ENCODE data around the gene ERC1.
A peak's percentile ranks its signal among the peaks of the same experiment; 100 is the strongest.

The ERC1 gene

GRCh38 chr12:1527789-1528188 is 536.8 kb downstream of the ERC1 start:
- peaks cover 54% of the 10 kb centered on the region for H3K27me3 ChIP-seq (ENCODE audit: control insufficient read depth, insufficient read depth, low read length)
- H3K4me1 ChIP-seq (ENCODE audit: control insufficient read depth, insufficient read depth, low read length) = no peaks in the 10 kb centered on the region

GRCh38 chr12:1528791-1529190 is 537.8 kb downstream of the ERC1 start:
- H3K27me3 ChIP-seq (ENCODE audit: control insufficient read depth, insufficient read depth, low read length) = peaks cover 62% of the 10 kb centered on the region
- H3K9me3 ChIP-seq (ENCODE audit: control insufficient read depth, low read length) = no peaks in the 10 kb centered on the region
- no peak overlapping the region for H3K4me3 ChIP-seq (ENCODE audit: low read length)
- no peak overlapping the region for H3K9ac ChIP-seq (ENCODE audit: low read length)
- H3K36me3 ChIP-seq (ENCODE audit: control insufficient read depth, insufficient read depth, low read length) = no peaks in the 10 kb centered on the region
- H3K4me1 ChIP-seq (ENCODE audit: control insufficient read depth, insufficient read depth, low read length) = no peaks in the 10 kb centered on the region

More at GRCh38 chr12:1527789-1528188, 536.8 kb downstream of the ERC1 start:
- Histone ChIP-seq H3K4me3 (ENCODE audit: low read length) (no peak overlapping the region), H3K36me3 (ENCODE audit: control insufficient read depth, insufficient read depth, low read length) (no peaks in the 10 kb centered on the region), H3K9me3 (ENCODE audit: control insufficient read depth, low read length) (no peaks in the 10 kb centered on the region), H3K9ac (ENCODE audit: low read length) (no peak overlapping the region)

- Histone ChIP-seq H3K4me1 (ENCODE audit: control insufficient read depth, insufficient read depth, low read length) (no peaks in the 10 kb centered on the region), H3K27me3 (ENCODE audit: control insufficient read depth, insufficient read depth, low read length) (peaks cover 67% of the 10 kb centered on the region), H3K9ac (ENCODE audit: low read length) (no peak overlapping the region), H3K9me3 (ENCODE audit: control insufficient read depth, low read length) (no peaks in the 10 kb centered on the region), H3K36me3 (ENCODE audit: control insufficient read depth, insufficient read depth, low read length) (no peaks in the 10 kb centered on the region), H3K4me3 (ENCODE audit: low read length) (no peak overlapping the region)
These were observed 538.3 kb downstream of the ERC1 start for GRCh38 chr12:1529228-1529861.

- no peaks in the 10 kb centered on the region for H3K4me1 ChIP-seq (ENCODE audit: control insufficient read depth, insufficient read depth, low read length)
- peaks cover 70% of the 10 kb centered on the region for H3K27me3 ChIP-seq (ENCODE audit: control insufficient read depth, insufficient read depth, low read length)
- no peaks in the 10 kb centered on the region for H3K9me3 ChIP-seq (ENCODE audit: control insufficient read depth, low read length)
- no peaks in the 10 kb centered on the region for H3K36me3 ChIP-seq (ENCODE audit: control insufficient read depth, insufficient read depth, low read length)
- no peak overlapping the region for H3K4me3 ChIP-seq (ENCODE audit: low read length)
- no peak overlapping the region for H3K9ac ChIP-seq (ENCODE audit: low read length)
These were observed 539.0 kb downstream of the ERC1 start for GRCh38 chr12:1529862-1530591.

- Histone ChIP-seq H3K4me3 (ENCODE audit: low read length) (peak overlapping the region; percentile 14), H3K9ac (ENCODE audit: low read length) (peak overlapping the region; percentile 45), H3K27me3 (ENCODE audit: control insufficient read depth, insufficient read depth, low read length) (peaks cover 65% of the 10 kb centered on the region), H3K36me3 (ENCODE audit: control insufficient read depth, insufficient read depth, low read length) (no peaks in the 10 kb centered on the region), H3K9me3 (ENCODE audit: control insufficient read depth, low read length) (no peaks in the 10 kb centered on the region), H3K4me1 (ENCODE audit: control insufficient read depth, insufficient read depth, low read length) (no peaks in the 10 kb centered on the region)
These were observed 539.6 kb downstream of the ERC1 start for GRCh38 chr12:1530592-1531152.

- H3K36me3 ChIP-seq (ENCODE audit: control insufficient read depth, insufficient read depth, low read length) = no peaks in the 10 kb centered on the region
These were observed 540.2 kb downstream of the ERC1 start for GRCh38 chr12:1531153-1531653.

GRCh38 chr12:1531654-1532374 is 540.8 kb downstream of the ERC1 start:
- Histone ChIP-seq H3K9me3 (ENCODE audit: control insufficient read depth, low read length) (no peaks in the 10 kb centered on the region), H3K36me3 (ENCODE audit: control insufficient read depth, insufficient read depth, low read length) (no peaks in the 10 kb centered on the region), H3K27me3 (ENCODE audit: control insufficient read depth, insufficient read depth, low read length) (peaks cover 65% of the 10 kb centered on the region), H3K4me1 (ENCODE audit: control insufficient read depth, insufficient read depth, low read length) (no peaks in the 10 kb centered on the region), H3K4me3 (ENCODE audit: low read length) (peak overlapping the region; percentile 14), H3K9ac (ENCODE audit: low read length) (no peak overlapping the region)

More at GRCh38 chr12:1531153-1531653, 540.2 kb downstream of the ERC1 start:
- peaks cover 65% of the 10 kb centered on the region for H3K27me3 ChIP-seq (ENCODE audit: control insufficient read depth, insufficient read depth, low read length)
- no peaks in the 10 kb centered on the region for H3K9me3 ChIP-seq (ENCODE audit: control insufficient read depth, low read length)
- peak overlapping the region; percentile 14 for H3K4me3 ChIP-seq (ENCODE audit: low read length)
- peak overlapping the region; percentile 45 for H3K9ac ChIP-seq (ENCODE audit: low read length)
- no peaks in the 10 kb centered on the region for H3K4me1 ChIP-seq (ENCODE audit: control insufficient read depth, insufficient read depth, low read length)

GRCh38 chr12:1532375-1533165 is 541.5 kb downstream of the ERC1 start:
- H3K4me1 ChIP-seq (ENCODE audit: control insufficient read depth, insufficient read depth, low read length) = no peaks in the 10 kb centered on the region
- H3K36me3 ChIP-seq (ENCODE audit: control insufficient read depth, insufficient read depth, low read length) = no peaks in the 10 kb centered on the region
- H3K9ac ChIP-seq (ENCODE audit: low read length) = no peak overlapping the region
- no peak overlapping the region for H3K4me3 ChIP-seq (ENCODE audit: low read length)
- H3K9me3 ChIP-seq (ENCODE audit: control insufficient read depth, low read length) = no peaks in the 10 kb centered on the region
- H3K27me3 ChIP-seq (ENCODE audit: control insufficient read depth, insufficient read depth, low read length) = peaks cover 61% of the 10 kb centered on the region

GRCh38 chr12:1533205-1533601 is 542.2 kb downstream of the ERC1 start:
- peaks cover 57% of the 10 kb centered on the region for H3K27me3 ChIP-seq (ENCODE audit: control insufficient read depth, insufficient read depth, low read length)
- H3K4me1 ChIP-seq (ENCODE audit: control insufficient read depth, insufficient read depth, low read length) = no peaks in the 10 kb centered on the region
- H3K4me3 ChIP-seq (ENCODE audit: low read length) = no peak overlapping the region
- no peaks in the 10 kb centered on the region for H3K36me3 ChIP-seq (ENCODE audit: control insufficient read depth, insufficient read depth, low read length)
- H3K9ac ChIP-seq (ENCODE audit: low read length) = no peak overlapping the region
- H3K9me3 ChIP-seq (ENCODE audit: control insufficient read depth, low read length) = no peaks in the 10 kb centered on the region

GRCh38 chr12:1533602-1534304 is 542.7 kb downstream of the ERC1 start:
- Histone ChIP-seq H3K4me3 (ENCODE audit: low read length) (no peak overlapping the region), H3K27me3 (ENCODE audit: control insufficient read depth, insufficient read depth, low read length) (peaks cover 57% of the 10 kb centered on the region), H3K4me1 (ENCODE audit: control insufficient read depth, insufficient read depth, low read length) (no peaks in the 10 kb centered on the region), H3K36me3 (ENCODE audit: control insufficient read depth, insufficient read depth, low read length) (no peaks in the 10 kb centered on the region), H3K9me3 (ENCODE audit: control insufficient read depth, low read length) (no peaks in the 10 kb centered on the region), H3K9ac (ENCODE audit: low read length) (no peak overlapping the region)

- Histone ChIP-seq H3K9me3 (ENCODE audit: control insufficient read depth, low read length) (no peaks in the 10 kb centered on the region), H3K4me3 (ENCODE audit: low read length) (no peak overlapping the region), H3K27me3 (ENCODE audit: control insufficient read depth, insufficient read depth, low read length) (peaks cover 48% of the 10 kb centered on the region), H3K9ac (ENCODE audit: low read length) (no peak overlapping the region), H3K36me3 (ENCODE audit: control insufficient read depth, insufficient read depth, low read length) (no peaks in the 10 kb centered on the region), H3K4me1 (ENCODE audit: control insufficient read depth, insufficient read depth, low read length) (no peaks in the 10 kb centered on the region)
These were observed 543.7 kb downstream of the ERC1 start for GRCh38 chr12:1534748-1535147.
